ENCODE data around the gene PHYHIPL. TPM values are rescaled to one million over a fixed set of nuclear protein-coding genes. Genes with fewer than 3 reads are reported as not detected.
A peak's percentile ranks its signal among the peaks of the same experiment; 100 is the strongest.
"Not testable (repeated sequence)": the region's sequence is repeated elsewhere in the genome, so short reads cannot be mapped to it uniquely, and the experiment has no call there.

PHYHIPL gene
- total RNA-seq, 1 donor from 2014 or later: 0.69 TPM

GRCh38 chr10:59236064-59236697 lies 59.7 kb downstream of the PHYHIPL start:
- Mint-ChIP-seq H3K36me3 (ENCODE audit: low read depth, unreplicated experiment) (peaks cover 3% of the 10 kb centered on the region), H3K9me3 (ENCODE audit: unreplicated experiment) (no peaks in the 10 kb centered on the region)

GRCh38 chr10:59237775-59238174 lies 61.3 kb downstream of the PHYHIPL start:
- Mint-ChIP-seq H3K4me3 (ENCODE audit: unreplicated experiment) (no peak overlapping the region), H3K9me3 (ENCODE audit: unreplicated experiment) (no peaks in the 10 kb centered on the region), H3K36me3 (ENCODE audit: low read depth, unreplicated experiment) (peaks cover 3% of the 10 kb centered on the region), H3K4me1 (ENCODE audit: unreplicated experiment) (peaks cover 7% of the 10 kb centered on the region), H3K27ac (ENCODE audit: unreplicated experiment) (no peak overlapping the region), H3K27me3 (ENCODE audit: unreplicated experiment) (no peaks in the 10 kb centered on the region)
- TF ChIP-seq, protein P1, sequence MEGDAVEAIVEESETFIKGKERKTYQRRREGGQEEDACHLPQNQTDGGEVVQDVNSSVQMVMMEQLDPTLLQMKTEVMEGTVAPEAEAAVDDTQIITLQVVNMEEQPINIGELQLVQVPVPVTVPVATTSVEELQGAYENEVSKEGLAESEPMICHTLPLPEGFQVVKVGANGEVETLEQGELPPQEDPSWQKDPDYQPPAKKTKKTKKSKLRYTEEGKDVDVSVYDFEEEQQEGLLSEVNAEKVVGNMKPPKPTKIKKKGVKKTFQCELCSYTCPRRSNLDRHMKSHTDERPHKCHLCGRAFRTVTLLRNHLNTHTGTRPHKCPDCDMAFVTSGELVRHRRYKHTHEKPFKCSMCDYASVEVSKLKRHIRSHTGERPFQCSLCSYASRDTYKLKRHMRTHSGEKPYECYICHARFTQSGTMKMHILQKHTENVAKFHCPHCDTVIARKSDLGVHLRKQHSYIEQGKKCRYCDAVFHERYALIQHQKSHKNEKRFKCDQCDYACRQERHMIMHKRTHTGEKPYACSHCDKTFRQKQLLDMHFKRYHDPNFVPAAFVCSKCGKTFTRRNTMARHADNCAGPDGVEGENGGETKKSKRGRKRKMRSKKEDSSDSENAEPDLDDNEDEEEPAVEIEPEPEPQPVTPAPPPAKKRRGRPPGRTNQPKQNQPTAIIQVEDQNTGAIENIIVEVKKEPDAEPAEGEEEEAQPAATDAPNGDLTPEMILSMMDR (IDR thresholded peaks at IDR 0.05; ENCODE audit: unreplicated experiment): no peak
- DNase-seq (ENCODE audit: low spot score): no peak

More at GRCh38 chr10:59236064-59236697, 59.7 kb downstream of the PHYHIPL start:
- H3K27me3 Mint-ChIP-seq (ENCODE audit: unreplicated experiment): no peaks in the 10 kb centered on the region
- DNase-seq (ENCODE audit: low spot score): no peak
- H3K27ac Mint-ChIP-seq (ENCODE audit: unreplicated experiment): no peak overlapping the region
- TF ChIP-seq, protein P1 (IDR thresholded peaks at IDR 0.05; ENCODE audit: unreplicated experiment): no peak
- no peak overlapping the region for H3K4me3 Mint-ChIP-seq (ENCODE audit: unreplicated experiment)
- no peaks in the 10 kb centered on the region for H3K4me1 Mint-ChIP-seq (ENCODE audit: unreplicated experiment)

- not testable (repeated sequence) for DNase-seq (ENCODE audit: low spot score); H3K27me3 Mint-ChIP-seq (ENCODE audit: unreplicated experiment); H3K4me3 Mint-ChIP-seq (ENCODE audit: unreplicated experiment); H3K27ac Mint-ChIP-seq (ENCODE audit: unreplicated experiment); H3K9me3 Mint-ChIP-seq (ENCODE audit: unreplicated experiment)
- Mint-ChIP-seq H3K4me1 (ENCODE audit: unreplicated experiment) (peaks cover 21% of the 10 kb centered on the region), H3K36me3 (ENCODE audit: low read depth, unreplicated experiment) (peaks cover 11% of the 10 kb centered on the region)
Observed at GRCh38 chr10:59239108-59239507, 62.7 kb downstream of the PHYHIPL start.

GRCh38 chr10:59240582-59241183 lies 64.2 kb downstream of the PHYHIPL start:
- Mint-ChIP-seq H3K9me3 (ENCODE audit: unreplicated experiment) (no peaks in the 10 kb centered on the region), H3K4me3 (ENCODE audit: unreplicated experiment) (no peak overlapping the region), H3K27ac (ENCODE audit: unreplicated experiment) (no peak overlapping the region), H3K27me3 (ENCODE audit: unreplicated experiment) (peaks cover 2% of the 10 kb centered on the region), H3K4me1 (ENCODE audit: unreplicated experiment) (peaks cover 21% of the 10 kb centered on the region), H3K36me3 (ENCODE audit: low read depth, unreplicated experiment) (peaks cover 15% of the 10 kb centered on the region)
- TF ChIP-seq, protein P1 (IDR thresholded peaks at IDR 0.05; ENCODE audit: unreplicated experiment): peak; percentile 81
- DNase-seq (ENCODE audit: low spot score): peak; percentile 38

DNA sequence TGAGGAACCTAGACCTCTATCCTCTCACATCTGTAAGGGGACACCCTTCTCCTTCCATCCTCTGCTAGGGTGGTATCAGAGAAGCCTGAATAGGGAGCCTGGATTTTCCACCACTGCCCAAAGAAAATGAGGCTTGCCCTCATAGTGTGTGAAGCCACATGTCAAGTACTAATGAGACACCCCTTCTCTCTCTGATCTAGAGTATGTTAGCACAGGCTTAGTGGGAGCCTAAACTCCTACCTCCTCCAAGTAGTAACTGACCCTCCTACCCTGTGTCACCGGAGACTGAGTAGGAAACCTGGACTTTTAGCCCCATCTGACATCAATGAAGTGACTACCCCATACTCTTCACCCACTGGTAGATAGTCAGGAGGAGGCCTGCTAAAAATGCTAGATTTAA lies 65.6 kb downstream of the PHYHIPL start:
- Mint-ChIP-seq H3K9me3 (ENCODE audit: unreplicated experiment) (no peaks in the 10 kb centered on the region), H3K36me3 (ENCODE audit: low read depth, unreplicated experiment) (peaks cover 16% of the 10 kb centered on the region), H3K4me1 (ENCODE audit: unreplicated experiment) (peaks cover 21% of the 10 kb centered on the region), H3K27ac (ENCODE audit: unreplicated experiment) (no peak overlapping the region), H3K27me3 (ENCODE audit: unreplicated experiment) (peaks cover 2% of the 10 kb centered on the region), H3K4me3 (ENCODE audit: unreplicated experiment) (no peak overlapping the region)
- TF ChIP-seq, protein P1 (IDR thresholded peaks at IDR 0.05; ENCODE audit: unreplicated experiment): no peak
- DNase-seq (ENCODE audit: low spot score): no peak
